ENCODE measurements around the gene ADAMTS16.

GRCh38 chr5:5289537-5289936, 149.4 kb downstream of the ADAMTS16 start:
- TF ChIP-seq GATA2 (IDR thresholded peaks at IDR 0.05; ENCODE audit: low read depth, low read length), result no peak
- no peak for TF ChIP-seq GATA3 (IDR thresholded peaks at IDR 0.05; ENCODE audit: low read depth, low read length)

All from SH-SY5Y (cell line).